DND-41 (cell line): ENCODE data around the gene CSE1L.

Source experiments
- EZH2 ChIP-seq: IDR thresholded peaks from 3 replicates; pipeline ENCODE4 v1.6.1; 2012; ENCODE audit warnings: borderline replicate concordance, low read depth, mild to moderate bottlenecking, moderate library complexity, low read length, inconsistent platforms; ENCODE audit not compliant: severe bottlenecking
- TF ChIP-seq, protein P1 (sequence below): IDR thresholded peaks from 2 replicates; pipeline ENCODE4 v1.5.1; 2012; ENCODE audit warnings: borderline replicate concordance, low read length, moderate library complexity, mild to moderate bottlenecking; ENCODE audit not compliant: poor library complexity, severe bottlenecking; ENCODE audit errors: extremely low read depth

DNA sequence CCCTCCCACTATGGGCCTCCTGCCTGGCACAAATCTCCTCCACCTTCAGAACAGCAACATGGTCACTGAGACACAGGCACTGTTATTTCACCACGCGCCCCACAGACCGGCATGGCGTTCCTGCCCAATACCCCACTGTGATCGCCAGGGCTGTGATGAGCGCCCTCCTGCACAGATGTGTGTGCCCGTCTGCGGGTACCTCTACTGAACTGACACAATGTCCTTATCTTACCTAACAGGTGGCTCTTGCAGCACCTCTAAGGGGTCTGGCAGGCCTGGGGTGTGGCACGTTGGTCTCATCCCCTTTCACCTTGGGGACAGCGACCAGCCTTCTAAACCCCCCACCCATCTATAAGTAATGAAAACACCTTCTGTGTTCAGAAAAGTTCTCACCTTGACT is 77.9 kb downstream of the CSE1L start:
- TF ChIP-seq, protein P1, sequence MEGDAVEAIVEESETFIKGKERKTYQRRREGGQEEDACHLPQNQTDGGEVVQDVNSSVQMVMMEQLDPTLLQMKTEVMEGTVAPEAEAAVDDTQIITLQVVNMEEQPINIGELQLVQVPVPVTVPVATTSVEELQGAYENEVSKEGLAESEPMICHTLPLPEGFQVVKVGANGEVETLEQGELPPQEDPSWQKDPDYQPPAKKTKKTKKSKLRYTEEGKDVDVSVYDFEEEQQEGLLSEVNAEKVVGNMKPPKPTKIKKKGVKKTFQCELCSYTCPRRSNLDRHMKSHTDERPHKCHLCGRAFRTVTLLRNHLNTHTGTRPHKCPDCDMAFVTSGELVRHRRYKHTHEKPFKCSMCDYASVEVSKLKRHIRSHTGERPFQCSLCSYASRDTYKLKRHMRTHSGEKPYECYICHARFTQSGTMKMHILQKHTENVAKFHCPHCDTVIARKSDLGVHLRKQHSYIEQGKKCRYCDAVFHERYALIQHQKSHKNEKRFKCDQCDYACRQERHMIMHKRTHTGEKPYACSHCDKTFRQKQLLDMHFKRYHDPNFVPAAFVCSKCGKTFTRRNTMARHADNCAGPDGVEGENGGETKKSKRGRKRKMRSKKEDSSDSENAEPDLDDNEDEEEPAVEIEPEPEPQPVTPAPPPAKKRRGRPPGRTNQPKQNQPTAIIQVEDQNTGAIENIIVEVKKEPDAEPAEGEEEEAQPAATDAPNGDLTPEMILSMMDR = no peak
- no peak for TF ChIP-seq EZH2
